GM12875 (cell line): ENCODE results near the gene TMSB15C.
"Not testable (repeated sequence)": the region's sequence is repeated elsewhere in the genome, so short reads cannot be mapped to it uniquely, and the experiment has no call there.

Experiments used
- H3K4me3 ChIP-seq: one replicate; pipeline ENCODE4 v1.5.1; 2011; ENCODE audit warnings: low read depth, low read length, control low read depth
- CTCF ChIP-seq: IDR thresholded peaks from 2 replicates; pipeline ENCODE4 v1.5.1; 2011; ENCODE audit warnings: low read depth, mild to moderate bottlenecking, control low read depth, inconsistent platforms, low read length, moderate library complexity, borderline replicate concordance; ENCODE audit not compliant: insufficient read depth

The TMSB15C gene

GRCh38 chrX:104075778-104076445, at the start of gene TMSB15C:
TSS of gene TMSB15C (minus strand) at chrX:104076236.
- H3K4me3 ChIP-seq = not testable (repeated sequence)

- TF ChIP-seq CTCF = no peak
- no peak overlapping the region for H3K4me3 ChIP-seq
Observed at GRCh38 chrX:104122829-104123228, 46.8 kb upstream of the TMSB15C start.

GRCh38 chrX:104118765-104119164, 42.7 kb upstream of the TMSB15C start:
- no peak overlapping the region for H3K4me3 ChIP-seq
- TF ChIP-seq CTCF = no peak

GRCh38 chrX:104117759-104118158, 41.7 kb upstream of the TMSB15C start:
- no peak overlapping the region for H3K4me3 ChIP-seq
- TF ChIP-seq CTCF = no peak

GRCh38 chrX:104113222-104113965, 37.4 kb upstream of the TMSB15C start:
- peak overlapping the region; percentile 67 for H3K4me3 ChIP-seq
- peak; percentile 38; the same call in 1 of the 2 replicates for TF ChIP-seq CTCF

- no peak for TF ChIP-seq CTCF
- peak within 1 kb of the TSS; percentile 67 for H3K4me3 ChIP-seq
Observed at GRCh38 chrX:104112326-104112951, 36.4 kb upstream of the TMSB15C start, which contains the start of gene ZCCHC18. TSS of gene ZCCHC18 (plus strand) at chrX:104112523. CDS start at chrX:104114112, 1,589 bp downstream.

GRCh38 chrX:104110491-104111240, 34.6 kb upstream of the TMSB15C start:
- not testable (repeated sequence) for H3K4me3 ChIP-seq
